GM19043 (cell line): ENCODE results near the gene CCL15.
"Not testable (repeated sequence)": the region's sequence is repeated elsewhere in the genome, so short reads cannot be mapped to it uniquely, and the experiment has no call there.

Experiments used
- ATAC-seq: cut with Tn5 transposase; IDR thresholded peaks from one replicate; pipeline ENCODE4 v1.9.1; 2021; ENCODE audit warnings: low read depth; ENCODE audit not compliant: unreplicated experiment

The CCL15 gene

GRCh38 chr17:36001110-36001771 lies at the start of gene CCL15:
Gene CCL15 (minus strand): TSS chr17:36001553. CDS start chr17:36001492, 61 bp downstream.
- ATAC-seq = no peak

- no peak for ATAC-seq
Measured at GRCh38 chr17:36049643-36050042, 48.3 kb upstream of the CCL15 start.

- no peak for ATAC-seq
Measured at GRCh38 chr17:36048066-36048465, 46.7 kb upstream of the CCL15 start.

- ATAC-seq = no peak
Measured at GRCh38 chr17:36036235-36036634, 34.9 kb upstream of the CCL15 start.

- ATAC-seq = no peak
Measured at GRCh38 chr17:36034127-36034526, 32.8 kb upstream of the CCL15 start.

- no peak for ATAC-seq
Measured at GRCh38 chr17:36030956-36031355, 29.6 kb upstream of the CCL15 start.

- no peak for ATAC-seq
Measured at GRCh38 chr17:36027761-36028160, 26.4 kb upstream of the CCL15 start.

- ATAC-seq = no peak
Measured at GRCh38 chr17:36024106-36024869, 22.9 kb upstream of the CCL15 start.

GRCh38 chr17:36019423-36019822 lies 18.1 kb upstream of the CCL15 start:
- ATAC-seq = no peak

GRCh38 chr17:36017799-36018198 lies 16.4 kb upstream of the CCL15 start, which contains the start of gene CCL23:
Gene CCL23 (minus strand): TSS chr17:36017972. CDS start chr17:36017897, 75 bp downstream.
- ATAC-seq = no peak

GRCh38 chr17:36016555-36016954 lies 15.2 kb upstream of the CCL15 start:
- no peak for ATAC-seq

GRCh38 chr17:36015895-36016294 lies 14.5 kb upstream of the CCL15 start:
- ATAC-seq = not testable (repeated sequence)

GRCh38 chr17:36014946-36015345 lies 13.6 kb upstream of the CCL15 start:
- ATAC-seq = no peak

- no peak for ATAC-seq
Measured at GRCh38 chr17:36011201-36011600, 9.8 kb upstream of the CCL15 start.

GRCh38 chr17:36008998-36009665 lies 7.8 kb upstream of the CCL15 start:
- ATAC-seq = no peak

GRCh38 chr17:36004594-36005108 lies 3.3 kb upstream of the CCL15 start:
- ATAC-seq = no peak

- ATAC-seq = no peak
Measured at GRCh38 chr17:36002631-36003030, 1.3 kb upstream of the CCL15 start.

GRCh38 chr17:36001862-36002603 lies 680 bp upstream of the CCL15 start:
- ATAC-seq = no peak

- ATAC-seq = no peak
Measured at GRCh38 chr17:36000732-36001109, 632 bp downstream of the CCL15 start.

- no peak for ATAC-seq
Measured at GRCh38 chr17:35998756-35999155, 2.6 kb downstream of the CCL15 start.
